SK-N-SH treated with all-trans-retinoic acid at 6 μM for 48 hours (cell line): ENCODE measurements around the gene NCAM2.

ENCODE experiments used
- ATAC-seq: fragments of 200-7000 bp; cut with Tn5 transposase; 3 replicates; pipeline ENCODE4 v1.9.1; 2020; ENCODE audit warnings: mild to moderate bottlenecking, moderate library complexity
- ARNTL ChIP-seq: fragments of 450-650 bp; formaldehyde crosslinking; IDR thresholded peaks from 2 replicates; pipeline ENCODE4 v1.5.0; 2020; ENCODE audit warnings: low read depth, mild to moderate bottlenecking, moderate library complexity, borderline replicate concordance
- CSDC2 ChIP-seq: fragments of 250-450 bp; sonication (Bioruptor Pico); IDR thresholded peaks from 2 replicates; pipeline ENCODE4 v1.5.0; 2020; ENCODE audit warnings: mild to moderate bottlenecking, moderate library complexity
- ESRRG ChIP-seq: fragments of 250-450 bp; sonication (Bioruptor Pico); IDR thresholded peaks from 2 replicates; pipeline ENCODE4 v1.6.1; 2021; ENCODE audit warnings: mild to moderate bottlenecking
- GLIS3 ChIP-seq: fragments of 250-450 bp; sonication (Bioruptor Pico); IDR thresholded peaks from 2 replicates; pipeline ENCODE4 v1.5.0; 2020; ENCODE audit warnings: mild to moderate bottlenecking, moderate library complexity
- OSR1 ChIP-seq: fragments of 250-450 bp; sonication (Bioruptor Pico); IDR thresholded peaks from 2 replicates; pipeline ENCODE4 v1.8.0; 2022; ENCODE audit warnings: moderate library complexity, mild to moderate bottlenecking, inconsistent platforms
- SNAI2 ChIP-seq: fragments of 250-450 bp; sonication (Bioruptor Pico); IDR thresholded peaks from 2 replicates; pipeline ENCODE4 v1.5.0; 2020; ENCODE audit warnings: mild to moderate bottlenecking, moderate library complexity
- TCF4 ChIP-seq: fragments of 250-450 bp; sonication (Bioruptor Pico); IDR thresholded peaks from 2 replicates; pipeline ENCODE4 v1.8.0; 2021; ENCODE audit warnings: mild to moderate bottlenecking, moderate library complexity, borderline replicate concordance
- TOX ChIP-seq: fragments of 250-450 bp; sonication (Bioruptor Pico); IDR thresholded peaks from 2 replicates; pipeline ENCODE4 v1.8.0; 2021; ENCODE audit warnings: mild to moderate bottlenecking, moderate library complexity, borderline replicate concordance
- ZC3H10 ChIP-seq: fragments of 250-450 bp; sonication (Bioruptor Pico); IDR thresholded peaks from 2 replicates; pipeline ENCODE4 v1.5.1; 2021; ENCODE audit warnings: mild to moderate bottlenecking, moderate library complexity
- ZFP3 ChIP-seq: fragments of 250-450 bp; sonication (Bioruptor Pico); IDR thresholded peaks from 2 replicates; pipeline ENCODE4 v1.5.0; 2020; ENCODE audit warnings: mild to moderate bottlenecking, moderate library complexity
- ZFP30 ChIP-seq: fragments of 450-650 bp; formaldehyde crosslinking; IDR thresholded peaks from 2 replicates; pipeline ENCODE4 v1.5.0; 2022; ENCODE audit warnings: mild to moderate bottlenecking, moderate library complexity
- ZNF565 ChIP-seq: fragments of 450-650 bp; formaldehyde crosslinking; conservative IDR thresholded peaks from 2 replicates; pipeline ENCODE4 v1.5.0; 2020; ENCODE audit warnings: low read depth, mild to moderate bottlenecking, moderate library complexity
- ZNF70 ChIP-seq: fragments of 450-650 bp; formaldehyde crosslinking; IDR thresholded peaks from 2 replicates; pipeline ENCODE4 v1.5.0; 2020; ENCODE audit warnings: mild to moderate bottlenecking, moderate library complexity
- TF ChIP-seq, protein P1 (sequence below): fragments of 250-450 bp; sonication (Bioruptor Pico); IDR thresholded peaks from 2 replicates; pipeline ENCODE4 v1.5.0; 2020; ENCODE audit warnings: mild to moderate bottlenecking, moderate library complexity
- TF ChIP-seq, protein P2 (sequence below): fragments of 250-450 bp; sonication (Bioruptor Pico); IDR thresholded peaks from 2 replicates; pipeline ENCODE4 v1.5.1; 2021; ENCODE audit warnings: mild to moderate bottlenecking, moderate library complexity
- TF ChIP-seq, protein P3 (sequence below): fragments of 250-450 bp; sonication (Bioruptor Pico); IDR thresholded peaks from 2 replicates; pipeline ENCODE4 v1.8.0; 2021; ENCODE audit warnings: low read depth, mild to moderate bottlenecking, moderate library complexity, borderline replicate concordance
- TF ChIP-seq, protein P4 (sequence below): fragments of 250-450 bp; sonication (Bioruptor Pico); IDR thresholded peaks from 2 replicates; pipeline ENCODE4 v1.8.0; 2020; ENCODE audit warnings: mild to moderate bottlenecking, moderate library complexity, borderline replicate concordance
- TF ChIP-seq, protein P5 (sequence below): fragments of 250-450 bp; sonication (Bioruptor Pico); IDR thresholded peaks from 2 replicates; pipeline ENCODE4 v1.5.1; 2020; ENCODE audit warnings: low read depth, mild to moderate bottlenecking, moderate library complexity

Gene NCAM2

DNA sequence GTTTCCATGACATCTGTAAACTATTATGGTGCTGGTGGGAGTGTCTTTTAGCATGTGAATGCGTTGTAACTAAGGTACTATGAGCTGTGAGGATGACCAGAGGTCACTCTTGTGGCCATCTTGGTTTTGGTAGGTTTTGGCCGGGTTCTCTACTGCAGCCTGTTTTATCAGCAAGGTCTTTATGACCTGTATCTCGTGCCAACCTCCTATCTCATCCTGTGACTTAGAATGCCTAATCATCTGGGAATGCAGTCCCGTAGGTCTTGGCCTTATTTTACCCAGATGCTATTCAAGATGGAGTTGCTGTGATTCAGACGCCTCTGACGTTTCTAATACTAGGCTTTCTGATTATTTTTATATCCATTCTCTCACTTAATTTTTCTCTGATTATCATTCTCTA, 9.4 kb downstream of the NCAM2 start:
- no peak for ATAC-seq

DNA sequence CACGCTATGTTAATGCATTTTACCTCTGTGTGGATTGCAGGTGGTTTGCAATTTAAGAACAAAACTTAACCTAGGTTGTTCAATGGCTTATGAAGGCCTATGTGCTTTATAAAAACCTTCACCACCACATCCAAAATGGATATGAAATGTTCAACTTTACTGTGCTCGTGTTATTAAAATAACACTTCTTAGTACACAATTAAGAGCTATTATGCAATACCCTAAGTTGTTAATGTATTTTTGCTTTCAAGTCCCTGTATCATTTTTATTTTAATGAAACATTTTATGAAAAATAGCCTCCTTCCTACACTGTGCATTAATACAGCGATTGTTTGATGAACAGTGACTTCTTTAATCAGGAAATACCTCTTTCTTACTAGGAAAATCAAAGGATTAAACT, 12.0 kb downstream of the NCAM2 start:
- TF ChIP-seq ZC3H10: no peak
- no peak for ATAC-seq

More for the DNA sequence above, 9.4 kb downstream of the NCAM2 start:
- TF ChIP-seq ESRRG (CRISPR knock-in tag) (no peak), SNAI2 (CRISPR knock-in tag) (no peak), TCF4 (CRISPR knock-in tag) (no peak), CSDC2 (CRISPR knock-in tag) (no peak)
- TF ChIP-seq, protein P1, sequence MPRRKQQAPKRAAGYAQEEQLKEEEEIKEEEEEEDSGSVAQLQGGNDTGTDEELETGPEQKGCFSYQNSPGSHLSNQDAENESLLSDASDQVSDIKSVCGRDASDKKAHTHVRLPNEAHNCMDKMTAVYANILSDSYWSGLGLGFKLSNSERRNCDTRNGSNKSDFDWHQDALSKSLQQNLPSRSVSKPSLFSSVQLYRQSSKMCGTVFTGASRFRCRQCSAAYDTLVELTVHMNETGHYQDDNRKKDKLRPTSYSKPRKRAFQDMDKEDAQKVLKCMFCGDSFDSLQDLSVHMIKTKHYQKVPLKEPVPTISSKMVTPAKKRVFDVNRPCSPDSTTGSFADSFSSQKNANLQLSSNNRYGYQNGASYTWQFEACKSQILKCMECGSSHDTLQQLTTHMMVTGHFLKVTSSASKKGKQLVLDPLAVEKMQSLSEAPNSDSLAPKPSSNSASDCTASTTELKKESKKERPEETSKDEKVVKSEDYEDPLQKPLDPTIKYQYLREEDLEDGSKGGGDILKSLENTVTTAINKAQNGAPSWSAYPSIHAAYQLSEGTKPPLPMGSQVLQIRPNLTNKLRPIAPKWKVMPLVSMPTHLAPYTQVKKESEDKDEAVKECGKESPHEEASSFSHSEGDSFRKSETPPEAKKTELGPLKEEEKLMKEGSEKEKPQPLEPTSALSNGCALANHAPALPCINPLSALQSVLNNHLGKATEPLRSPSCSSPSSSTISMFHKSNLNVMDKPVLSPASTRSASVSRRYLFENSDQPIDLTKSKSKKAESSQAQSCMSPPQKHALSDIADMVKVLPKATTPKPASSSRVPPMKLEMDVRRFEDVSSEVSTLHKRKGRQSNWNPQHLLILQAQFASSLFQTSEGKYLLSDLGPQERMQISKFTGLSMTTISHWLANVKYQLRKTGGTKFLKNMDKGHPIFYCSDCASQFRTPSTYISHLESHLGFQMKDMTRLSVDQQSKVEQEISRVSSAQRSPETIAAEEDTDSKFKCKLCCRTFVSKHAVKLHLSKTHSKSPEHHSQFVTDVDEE: no peak

DNA sequence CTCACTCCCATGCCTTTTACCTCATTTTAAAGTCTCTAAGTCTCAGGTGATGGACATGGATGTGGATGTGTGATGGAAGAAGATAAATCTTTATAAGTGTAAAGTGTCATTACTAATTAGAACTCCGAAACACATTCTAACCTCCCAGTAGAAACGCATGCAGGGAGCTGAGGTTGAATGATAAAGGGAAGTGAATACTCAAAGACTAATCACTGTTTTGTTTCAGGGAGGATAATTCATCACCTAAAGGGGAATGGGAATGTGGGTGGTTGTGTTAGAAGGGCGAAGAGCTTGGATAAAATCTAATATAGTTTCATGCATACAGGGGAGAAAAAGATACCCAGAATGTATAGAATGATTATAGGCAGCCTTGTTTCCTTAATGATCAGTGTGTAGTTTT, 12.5 kb downstream of the NCAM2 start:
- TF ChIP-seq, protein P2, sequence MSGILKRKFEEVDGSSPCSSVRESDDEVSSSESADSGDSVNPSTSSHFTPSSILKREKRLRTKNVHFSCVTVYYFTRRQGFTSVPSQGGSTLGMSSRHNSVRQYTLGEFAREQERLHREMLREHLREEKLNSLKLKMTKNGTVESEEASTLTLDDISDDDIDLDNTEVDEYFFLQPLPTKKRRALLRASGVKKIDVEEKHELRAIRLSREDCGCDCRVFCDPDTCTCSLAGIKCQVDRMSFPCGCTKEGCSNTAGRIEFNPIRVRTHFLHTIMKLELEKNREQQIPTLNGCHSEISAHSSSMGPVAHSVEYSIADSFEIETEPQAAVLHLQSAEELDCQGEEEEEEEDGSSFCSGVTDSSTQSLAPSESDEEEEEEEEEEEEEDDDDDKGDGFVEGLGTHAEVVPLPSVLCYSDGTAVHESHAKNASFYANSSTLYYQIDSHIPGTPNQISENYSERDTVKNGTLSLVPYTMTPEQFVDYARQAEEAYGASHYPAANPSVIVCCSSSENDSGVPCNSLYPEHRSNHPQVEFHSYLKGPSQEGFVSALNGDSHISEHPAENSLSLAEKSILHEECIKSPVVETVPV (CRISPR knock-in tag): no peak
- no peak for TF ChIP-seq ZFP30 (CRISPR knock-in tag)
- TF ChIP-seq SNAI2 (CRISPR knock-in tag): no peak
- TF ChIP-seq ZNF565: no peak
- TF ChIP-seq TCF4 (CRISPR knock-in tag): no peak
- TF ChIP-seq ARNTL (CRISPR knock-in tag): no peak
- TF ChIP-seq, protein P3, sequence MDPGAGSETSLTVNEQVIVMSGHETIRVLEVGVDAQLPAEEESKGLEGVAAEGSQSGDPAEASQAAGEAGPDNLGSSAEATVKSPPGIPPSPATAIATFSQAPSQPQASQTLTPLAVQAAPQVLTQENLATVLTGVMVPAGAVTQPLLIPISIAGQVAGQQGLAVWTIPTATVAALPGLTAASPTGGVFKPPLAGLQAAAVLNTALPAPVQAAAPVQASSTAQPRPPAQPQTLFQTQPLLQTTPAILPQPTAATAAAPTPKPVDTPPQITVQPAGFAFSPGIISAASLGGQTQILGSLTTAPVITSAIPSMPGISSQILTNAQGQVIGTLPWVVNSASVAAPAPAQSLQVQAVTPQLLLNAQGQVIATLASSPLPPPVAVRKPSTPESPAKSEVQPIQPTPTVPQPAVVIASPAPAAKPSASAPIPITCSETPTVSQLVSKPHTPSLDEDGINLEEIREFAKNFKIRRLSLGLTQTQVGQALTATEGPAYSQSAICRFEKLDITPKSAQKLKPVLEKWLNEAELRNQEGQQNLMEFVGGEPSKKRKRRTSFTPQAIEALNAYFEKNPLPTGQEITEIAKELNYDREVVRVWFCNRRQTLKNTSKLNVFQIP (CRISPR knock-in tag): no peak
- TF ChIP-seq, protein P4, sequence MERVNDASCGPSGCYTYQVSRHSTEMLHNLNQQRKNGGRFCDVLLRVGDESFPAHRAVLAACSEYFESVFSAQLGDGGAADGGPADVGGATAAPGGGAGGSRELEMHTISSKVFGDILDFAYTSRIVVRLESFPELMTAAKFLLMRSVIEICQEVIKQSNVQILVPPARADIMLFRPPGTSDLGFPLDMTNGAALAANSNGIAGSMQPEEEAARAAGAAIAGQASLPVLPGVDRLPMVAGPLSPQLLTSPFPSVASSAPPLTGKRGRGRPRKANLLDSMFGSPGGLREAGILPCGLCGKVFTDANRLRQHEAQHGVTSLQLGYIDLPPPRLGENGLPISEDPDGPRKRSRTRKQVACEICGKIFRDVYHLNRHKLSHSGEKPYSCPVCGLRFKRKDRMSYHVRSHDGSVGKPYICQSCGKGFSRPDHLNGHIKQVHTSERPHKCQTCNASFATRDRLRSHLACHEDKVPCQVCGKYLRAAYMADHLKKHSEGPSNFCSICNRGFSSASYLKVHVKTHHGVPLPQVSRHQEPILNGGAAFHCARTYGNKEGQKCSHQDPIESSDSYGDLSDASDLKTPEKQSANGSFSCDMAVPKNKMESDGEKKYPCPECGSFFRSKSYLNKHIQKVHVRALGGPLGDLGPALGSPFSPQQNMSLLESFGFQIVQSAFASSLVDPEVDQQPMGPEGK (CRISPR knock-in tag): no peak
- TF ChIP-seq, protein P1: no peak
- TF ChIP-seq ESRRG (CRISPR knock-in tag): no peak
- no peak for TF ChIP-seq ZFP3 (CRISPR knock-in tag)
- TF ChIP-seq ZNF70 (CRISPR knock-in tag): no peak
- TF ChIP-seq GLIS3 (CRISPR knock-in tag): no peak
- TF ChIP-seq, protein P5, sequence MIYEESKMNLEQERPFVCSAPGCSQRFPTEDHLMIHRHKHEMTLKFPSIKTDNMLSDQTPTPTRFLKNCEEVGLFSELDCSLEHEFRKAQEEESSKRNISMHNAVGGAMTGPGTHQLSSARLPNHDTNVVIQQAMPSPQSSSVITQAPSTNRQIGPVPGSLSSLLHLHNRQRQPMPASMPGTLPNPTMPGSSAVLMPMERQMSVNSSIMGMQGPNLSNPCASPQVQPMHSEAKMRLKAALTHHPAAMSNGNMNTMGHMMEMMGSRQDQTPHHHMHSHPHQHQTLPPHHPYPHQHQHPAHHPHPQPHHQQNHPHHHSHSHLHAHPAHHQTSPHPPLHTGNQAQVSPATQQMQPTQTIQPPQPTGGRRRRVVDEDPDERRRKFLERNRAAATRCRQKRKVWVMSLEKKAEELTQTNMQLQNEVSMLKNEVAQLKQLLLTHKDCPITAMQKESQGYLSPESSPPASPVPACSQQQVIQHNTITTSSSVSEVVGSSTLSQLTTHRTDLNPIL (CRISPR knock-in tag): no peak
- TF ChIP-seq CSDC2 (CRISPR knock-in tag): no peak
- no peak for TF ChIP-seq OSR1 (CRISPR knock-in tag)
- TF ChIP-seq TOX (CRISPR knock-in tag): no peak
- ATAC-seq: no peak
